Body of pancreas (tissue), 4 donors: ENCODE measurements around the gene OR5AR1. TPM values are rescaled to one million over a fixed set of nuclear protein-coding genes. Genes with fewer than 3 reads are reported as not detected.
"Not testable (repeated sequence)": the region's sequence is repeated elsewhere in the genome, so short reads cannot be mapped to it uniquely, and the experiment has no call there.

Experiments used
- ATAC-seq: fragments of 150-250 bp; one replicate; pipeline ENCODE4 v1.9.1; 2016
- DNase-seq, 4 donors: peaks; one replicate each; pipeline ENCODE4 v3.0.0-alpha.2; 2019
- H3K27ac ChIP-seq, 4 donors: fragments of 200-600 bp; sonication (generic); 1 replicate in 3 of 4; 2 replicates in 1 of 4; pipeline versions ENCODE4 v1.5.1 to v1.6.1; 2016 to 2019; ENCODE audit warnings: mild to moderate bottlenecking in 1 of 4, mixed read lengths in 1 of 4, moderate library complexity in 1 of 4
- H3K27me3 ChIP-seq, 2 donors: fragments of 200-600 bp; sonication (generic); one replicate each; pipeline ENCODE4 v1.6.0; 2016; ENCODE audit warnings: mild to moderate bottlenecking in 1 of 2
- H3K36me3 ChIP-seq, 2 donors: fragments of 200-600 bp; sonication (generic); replicated peaks in 1 of 2; 2 replicates each; pipeline ENCODE4 v1.5.1; 2016; ENCODE audit warnings: low read depth in 2 of 2; ENCODE audit not compliant: insufficient read depth in 1 of 2
- H3K4me1 ChIP-seq: fragments of 200-600 bp; sonication (generic); one replicate; pipeline ENCODE4 v1.6.0; 2016
- H3K4me3 ChIP-seq, 2 donors: fragments of 200-600 bp; sonication (generic); 1 replicate in 1 of 2; 2 replicates in 1 of 2; pipeline ENCODE4 v1.5.1; 2016 to 2019
- H3K9me3 ChIP-seq, 3 donors: fragments of 200-600 bp; sonication (generic); 1 replicate in 2 of 3; 2 replicates in 1 of 3; pipeline ENCODE4 v1.5.1; 2016
- POLR2A ChIP-seq, 3 donors: fragments of 450-650 bp; IDR thresholded peaks; one replicate each; pipeline ENCODE4 v1.6.1; 2016; ENCODE audit warnings: antibody characterized with exemption in 3 of 3, mild to moderate bottlenecking in 2 of 3
- WGBS, 2 donors: methylation state at CpG; one replicate each; pipeline ENCODE4 v1.1.5; 2017; 5-methylcytosine and 5-hydroxymethylcytosine counted together
- intact Hi-C: fragments of 100-400 bp; cut with DNase I; formaldehyde crosslinking; loops from one replicate; pipeline ENCODE4 v1.15.1; 2023
- total RNA-seq, 2 donors: library from RNA; depleted of rRNA; stranded (reverse); fragments of >200 nt; gene quantifications; one replicate each; pipeline ENCODE4 v1.1.0, GENCODE V29; 2016
- TF ChIP-seq, protein P1 (sequence below), 7 experiments: fragments of 450-650 bp in 4 of 7; fragments of 200-600 bp in 3 of 7; sonication (generic) in 3 of 7; IDR thresholded peaks; one replicate each; pipeline ENCODE4 v1.5.1; 2016 to 2019; ENCODE audit warnings: antibody characterized with exemption in 7 of 7

OR5AR1 gene
- total RNA-seq, 2 donors from 2014 or later = not detected

DNA sequence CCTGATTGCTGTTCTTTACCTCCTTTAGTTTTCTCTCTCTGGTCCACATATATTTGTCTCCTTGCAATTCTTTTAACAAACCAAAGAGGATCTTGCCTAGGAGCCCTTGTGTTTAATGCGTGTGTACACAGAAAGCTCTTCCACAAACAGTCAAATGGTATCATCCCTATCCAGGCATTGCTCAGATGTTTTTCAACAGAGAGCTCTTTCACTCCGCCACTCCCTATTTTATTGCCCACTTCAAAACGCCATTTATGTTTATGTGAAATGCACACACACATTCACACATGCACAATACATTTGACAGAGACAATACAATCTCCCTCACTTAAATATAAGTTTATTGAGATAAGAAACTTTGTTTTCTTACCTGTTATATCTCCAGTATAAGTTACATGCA is 26.0 kb upstream of the OR5AR1 start:
- intact Hi-C loops = no loop called here
- 53% methylated on average over 3 of the region's 3 CpGs for WGBS, 2 donors
- no peaks in the 10 kb centered on the region for H3K9me3 ChIP-seq
- TF ChIP-seq, protein P1, sequence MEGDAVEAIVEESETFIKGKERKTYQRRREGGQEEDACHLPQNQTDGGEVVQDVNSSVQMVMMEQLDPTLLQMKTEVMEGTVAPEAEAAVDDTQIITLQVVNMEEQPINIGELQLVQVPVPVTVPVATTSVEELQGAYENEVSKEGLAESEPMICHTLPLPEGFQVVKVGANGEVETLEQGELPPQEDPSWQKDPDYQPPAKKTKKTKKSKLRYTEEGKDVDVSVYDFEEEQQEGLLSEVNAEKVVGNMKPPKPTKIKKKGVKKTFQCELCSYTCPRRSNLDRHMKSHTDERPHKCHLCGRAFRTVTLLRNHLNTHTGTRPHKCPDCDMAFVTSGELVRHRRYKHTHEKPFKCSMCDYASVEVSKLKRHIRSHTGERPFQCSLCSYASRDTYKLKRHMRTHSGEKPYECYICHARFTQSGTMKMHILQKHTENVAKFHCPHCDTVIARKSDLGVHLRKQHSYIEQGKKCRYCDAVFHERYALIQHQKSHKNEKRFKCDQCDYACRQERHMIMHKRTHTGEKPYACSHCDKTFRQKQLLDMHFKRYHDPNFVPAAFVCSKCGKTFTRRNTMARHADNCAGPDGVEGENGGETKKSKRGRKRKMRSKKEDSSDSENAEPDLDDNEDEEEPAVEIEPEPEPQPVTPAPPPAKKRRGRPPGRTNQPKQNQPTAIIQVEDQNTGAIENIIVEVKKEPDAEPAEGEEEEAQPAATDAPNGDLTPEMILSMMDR (IDR thresholded peaks at IDR 0.05) = no peak
- TF ChIP-seq POLR2A (IDR thresholded peaks at IDR 0.05) = no peak
- no peak for DNase-seq
- no peak for ATAC-seq
- H3K27me3 ChIP-seq = no peaks in the 10 kb centered on the region
- no peak overlapping the region for H3K27ac ChIP-seq
- H3K36me3 ChIP-seq = no peaks in the 10 kb centered on the region
- H3K4me3 ChIP-seq = no peak overlapping the region
- no peaks in the 10 kb centered on the region for H3K4me1 ChIP-seq

DNA sequence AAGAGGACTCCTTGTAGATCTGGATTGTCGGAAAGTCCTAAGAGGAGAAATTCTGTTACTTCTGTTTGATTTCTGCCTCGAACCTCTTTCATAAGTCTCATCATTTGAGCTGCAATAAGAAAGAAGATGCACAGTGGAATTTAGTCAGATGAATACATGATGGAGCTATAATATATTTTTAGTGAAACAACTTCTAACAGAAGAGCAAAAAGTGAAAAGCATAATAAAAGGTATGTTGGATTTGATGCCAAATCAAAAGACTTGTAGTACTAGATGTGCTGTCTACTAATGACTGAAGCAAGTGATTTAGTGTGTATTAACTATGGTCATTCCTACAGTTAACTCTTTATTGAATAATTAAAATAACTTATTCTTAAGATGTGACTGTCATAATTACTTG is 21.1 kb upstream of the OR5AR1 start, which contains the start of gene OR5AP2:
Gene OR5AP2, minus strand, starts transcription at position 101 of the 400 bp plus-strand sequence. Its CDS starts 0 bp downstream, at position 101.
- H3K27ac ChIP-seq = no peak within 1 kb of the TSS
- TF ChIP-seq, protein P1 (IDR thresholded peaks at IDR 0.05) = no peak
- no peak for TF ChIP-seq POLR2A (IDR thresholded peaks at IDR 0.05)
- H3K4me3 ChIP-seq = no peak within 1 kb of the TSS
- no peaks in the 10 kb centered on the region for H3K27me3 ChIP-seq
- 58 to 77% methylated on average over 2 of the region's 2 CpGs for WGBS, 2 donors
- H3K4me1 ChIP-seq = no peaks in the 10 kb centered on the region
- DNase-seq (no peak), ATAC-seq (no peak)
- no peaks in the 10 kb centered on the region for H3K36me3 ChIP-seq
- H3K9me3 ChIP-seq = no peaks in the 10 kb centered on the region
- intact Hi-C loops = no loop called here

DNA sequence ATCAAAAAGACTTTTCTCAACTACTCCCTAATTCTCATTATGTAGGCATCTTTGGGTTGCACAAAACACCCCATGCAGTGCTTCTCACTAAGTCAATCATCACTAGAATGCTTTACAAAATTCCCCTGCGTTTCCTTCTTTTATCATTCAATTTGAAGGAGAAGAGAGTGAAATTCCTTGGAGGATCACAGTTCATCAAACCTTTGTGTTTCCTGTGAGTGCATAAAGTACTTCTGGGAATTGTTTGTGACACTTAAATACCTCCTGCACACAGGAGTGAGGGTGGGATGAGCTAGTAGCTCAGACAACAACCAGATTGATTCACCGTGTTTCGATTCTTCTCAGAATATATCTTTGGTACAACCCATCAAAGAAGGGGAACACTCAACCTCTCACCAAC is 3.7 kb upstream of the OR5AR1 start:
- Histone ChIP-seq H3K4me3 (no peak overlapping the region), H3K36me3 (no peaks in the 10 kb centered on the region), H3K4me1 (no peaks in the 10 kb centered on the region), H3K27me3 (no peaks in the 10 kb centered on the region), H3K9me3 (no peaks in the 10 kb centered on the region), H3K27ac (no peak overlapping the region)
- ATAC-seq (no peak), DNase-seq (no peak)
- intact Hi-C loops = no loop called here
- 15 to 22% methylated on average over 3 of the region's 3 CpGs for WGBS, 2 donors
- no peak for TF ChIP-seq POLR2A (IDR thresholded peaks at IDR 0.05)
- TF ChIP-seq, protein P1 (IDR thresholded peaks at IDR 0.05) = no peak

DNA sequence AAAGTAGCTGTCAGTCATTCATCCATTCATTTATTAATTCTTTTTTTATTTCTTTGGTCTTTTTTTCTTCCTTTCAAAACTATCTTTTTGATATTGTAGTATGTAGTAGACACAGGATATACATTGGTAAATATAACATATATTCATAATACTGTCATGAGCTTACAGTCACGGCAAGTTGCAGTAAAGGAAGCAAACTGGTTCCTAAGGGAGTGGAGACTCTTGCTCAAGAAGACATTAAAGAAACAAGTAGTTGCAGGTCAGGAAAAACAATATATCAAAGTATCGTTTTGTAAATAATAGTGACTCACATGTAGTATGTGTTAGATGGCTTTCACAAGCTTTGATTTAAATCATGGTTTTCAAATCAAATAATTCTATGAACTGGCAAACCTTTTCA is 7.5 kb downstream of the OR5AR1 start:
- no peaks in the 10 kb centered on the region for H3K4me1 ChIP-seq
- WGBS, 2 donors = 53 to 63% methylated on average over 2 of the region's 2 CpGs
- H3K27me3 ChIP-seq = no peaks in the 10 kb centered on the region
- no peak for TF ChIP-seq POLR2A (IDR thresholded peaks at IDR 0.05)
- TF ChIP-seq, protein P1 (IDR thresholded peaks at IDR 0.05) = no peak
- no peak overlapping the region for H3K27ac ChIP-seq
- H3K9me3 ChIP-seq = no peaks in the 10 kb centered on the region
- DNase-seq = no peak
- H3K4me3 ChIP-seq = no peak overlapping the region
- no peaks in the 10 kb centered on the region for H3K36me3 ChIP-seq
- intact Hi-C loops = no loop called here
- ATAC-seq = no peak

DNA sequence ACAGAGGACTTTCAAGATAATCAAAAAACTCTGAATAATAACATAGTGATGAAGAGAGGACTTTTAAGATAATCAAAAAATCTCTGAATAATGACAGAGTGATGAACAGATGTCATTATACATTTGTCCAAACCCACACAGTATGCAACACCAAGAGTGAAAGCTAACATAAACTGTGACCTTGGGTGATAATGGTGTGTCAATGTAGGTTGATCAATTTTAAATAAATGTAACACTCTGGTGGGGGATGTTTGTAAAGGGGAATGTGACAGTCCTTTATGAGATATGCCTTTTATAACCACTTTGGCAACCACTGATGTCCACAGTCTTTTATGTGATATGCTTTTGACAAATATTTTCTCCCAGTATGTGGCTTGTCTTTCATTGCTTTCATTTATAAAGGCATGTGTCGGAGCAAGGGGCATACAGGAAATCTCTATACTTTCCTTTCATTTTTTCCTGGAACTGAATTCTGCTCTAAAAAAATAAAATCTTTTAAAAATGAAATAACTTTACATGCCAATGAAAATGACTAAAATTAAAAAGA is 25.1 kb downstream of the OR5AR1 start:
- H3K4me3 ChIP-seq = no peak overlapping the region
- no peaks in the 10 kb centered on the region for H3K36me3 ChIP-seq
- DNase-seq (no peak), ATAC-seq (no peak)
- 43 to 56% methylated on average over 1 of the region's 1 CpG for WGBS, 2 donors
- no peaks in the 10 kb centered on the region for H3K4me1 ChIP-seq
- no peaks in the 10 kb centered on the region for H3K27me3 ChIP-seq
- intact Hi-C loops = no loop called here
- H3K27ac ChIP-seq = no peak overlapping the region
- no peaks in the 10 kb centered on the region for H3K9me3 ChIP-seq
- TF ChIP-seq, protein P1 (IDR thresholded peaks at IDR 0.05) = no peak
- TF ChIP-seq POLR2A (IDR thresholded peaks at IDR 0.05) = no peak

DNA sequence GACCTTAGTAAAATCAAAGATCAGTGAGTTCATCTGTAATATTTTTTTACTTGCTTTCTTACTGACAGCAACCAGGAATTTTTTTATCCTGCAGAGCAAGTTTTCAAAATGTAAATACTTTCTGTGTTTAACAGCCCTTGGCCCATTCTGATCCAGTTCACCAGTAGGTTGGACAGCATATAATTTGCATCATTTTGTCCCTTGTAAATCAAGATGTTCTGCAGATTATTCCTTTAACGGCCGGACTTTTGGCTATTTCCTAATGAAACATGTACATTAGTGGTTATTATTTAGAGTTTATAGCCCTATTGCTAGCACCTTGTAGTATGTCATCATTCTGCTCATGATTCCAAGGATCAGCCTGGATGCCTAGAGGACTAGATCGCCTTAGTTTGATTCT is 27.7 kb downstream of the OR5AR1 start:
- ATAC-seq, DNase-seq, H3K4me3 ChIP-seq, H3K27ac ChIP-seq, H3K36me3 ChIP-seq, H3K27me3 ChIP-seq, H3K4me1 ChIP-seq, intact Hi-C loops, H3K9me3 ChIP-seq: not testable (repeated sequence)
- WGBS, 2 donors = 70 to 81% methylated on average over 3 of the region's 3 CpGs
